Astrocyte (in vitro differentiated cells and primary cell): ENCODE measurements around the gene C11orf87.

ENCODE experiments used
- CTCF ChIP-seq: IDR thresholded peaks from 2 replicates; pipeline ENCODE4 v1.5.1; 2011; ENCODE audit warnings: low read depth, mild to moderate bottlenecking, inconsistent platforms, low read length, moderate library complexity; ENCODE audit not compliant: insufficient read depth
- EZH2 ChIP-seq: IDR thresholded peaks from 2 replicates; pipeline ENCODE4 v1.6.1; 2012; ENCODE audit warnings: mild to moderate bottlenecking, low read length, inconsistent platforms; ENCODE audit not compliant: insufficient read depth

GRCh38 chr11:109433753-109434256 is 11.8 kb downstream of the C11orf87 start:
- TF ChIP-seq CTCF, result no peak
- no peak for TF ChIP-seq EZH2
